OCI-LY7 (cell line): ENCODE results near the gene SBF2. TPM values are rescaled to one million over a fixed set of nuclear protein-coding genes. Genes with fewer than 3 reads are reported as not detected.

ENCODE experiments used
- BruUV-seq: library from RNA; stranded (reverse); fragments of 400-500 nt; replicated peaks from 2 replicates; lab custom pipeline; 2021; lab: Mats Ljungman, UMichigan
- CTCF ChIA-PET: fragments of 300-600 bp; sonication (Branson Sonifier 250); formaldehyde crosslinking; loops from one replicate; lab custom pipeline; 2022; ENCODE audit warnings: antibody characterized with exemption; ENCODE audit not compliant: unreplicated experiment; lab: Charles Lee
- POLR2A ChIA-PET: fragments of 300-600 bp; sonication (Branson Sonifier 250); formaldehyde crosslinking; loops from one replicate; lab custom pipeline; 2022; ENCODE audit warnings: antibody characterized with exemption; lab: Charles Lee
- DNase-seq: peaks from one replicate; pipeline ENCODE4 v3.0.0-alpha.2; 2015; ENCODE audit warnings: low spot score
- H2AFZ ChIP-seq: fragments of 200-600 bp; sonication (generic), shearing (Covaris generic); 2 replicates; pipeline ENCODE4 v1.6.1; 2014; ENCODE audit warnings: mild to moderate bottlenecking, antibody characterized with exemption, low read length, moderate library complexity
- H3K27ac ChIP-seq: fragments of 200-600 bp; sonication (generic); 2 replicates; pipeline ENCODE4 v1.5.1; 2014; ENCODE audit warnings: mixed run types, low read depth, mild to moderate bottlenecking, moderate library complexity, low read length, inconsistent platforms; ENCODE audit not compliant: poor library complexity, severe bottlenecking
- H3K36me3 ChIP-seq: fragments of 200-600 bp; sonication (generic); 2 replicates; pipeline ENCODE4 v1.6.1; 2014; ENCODE audit warnings: mild to moderate bottlenecking, antibody characterized with exemption, low read length, moderate library complexity, mixed read lengths; ENCODE audit not compliant: insufficient read depth
- H3K4me1 ChIP-seq: fragments of 200-600 bp; sonication (generic); 2 replicates; pipeline ENCODE4 v1.5.1; 2014; ENCODE audit warnings: mild to moderate bottlenecking, low read length; ENCODE audit not compliant: insufficient read depth, poor library complexity, severe bottlenecking
- H3K4me2 ChIP-seq: fragments of 200-600 bp; sonication (generic); 2 replicates; pipeline ENCODE4 v1.6.1; 2014; ENCODE audit warnings: mild to moderate bottlenecking, low read length
- H3K4me3 ChIP-seq: fragments of 200-600 bp; sonication (generic); 2 replicates; pipeline ENCODE4 v1.5.1; 2014; ENCODE audit warnings: mild to moderate bottlenecking, low read depth, low read length; ENCODE audit not compliant: poor library complexity, severe bottlenecking
- H3K79me2 ChIP-seq: fragments of 200-600 bp; sonication (generic); 2 replicates; pipeline ENCODE4 v1.6.1; 2016; ENCODE audit warnings: low read depth, mild to moderate bottlenecking, low read length, moderate library complexity, mixed read lengths; ENCODE audit not compliant: insufficient read depth
- H3K9me2 ChIP-seq: fragments of 200-600 bp; sonication (generic); 2 replicates; pipeline ENCODE4 v1.6.1; 2016; ENCODE audit warnings: mild to moderate bottlenecking, low read length, mixed read lengths; ENCODE audit not compliant: insufficient read depth
- H3K9me3 ChIP-seq: fragments of 200-600 bp; sonication (generic); 2 replicates; pipeline ENCODE4 v1.6.1; 2014; ENCODE audit warnings: mild to moderate bottlenecking, mixed run types, low read length, mixed read lengths
- H4K20me1 ChIP-seq: fragments of 200-600 bp; sonication (generic); 2 replicates; pipeline ENCODE4 v1.6.1; 2014; ENCODE audit warnings: mild to moderate bottlenecking, antibody characterized with exemption, low read length, moderate library complexity, mixed read lengths; ENCODE audit not compliant: insufficient read depth
- CTCF ChIP-seq: fragments of 200-600 bp; sonication (generic); conservative IDR thresholded peaks from 2 replicates; pipeline ENCODE4 v1.5.1; 2014; ENCODE audit warnings: mild to moderate bottlenecking, antibody characterized with exemption, low read length, moderate library complexity, mixed read lengths
- EZH2phosphoT487 ChIP-seq: fragments of 200-600 bp; sonication (generic); IDR thresholded peaks from 2 replicates; pipeline ENCODE4 v1.6.1; 2018; ENCODE audit warnings: low read depth, borderline replicate concordance, mild to moderate bottlenecking, mixed run types, antibody characterized with exemption, low read length, moderate library complexity, mixed read lengths
- intact Hi-C: fragments of 100-400 bp; cut with micrococcal nuclease; formaldehyde crosslinking; loops from one replicate; pipeline ENCODE4 v1.10.0; 2022; ENCODE audit not compliant: unreplicated experiment
- total RNA-seq, 2 experiments: library from RNA; depleted of rRNA in 1 of 2; stranded (reverse); fragments of >200 nt in 1 of 2; shearing (Covaris generic) in 1 of 2; gene quantifications; 2 replicates each; pipeline ENCODE4 v1.2.3, GENCODE V29; 2014 to 2022

Gene SBF2
- total RNA-seq, 2 experiments from 2014 or later = 12.9 to 14.3 TPM

DNA sequence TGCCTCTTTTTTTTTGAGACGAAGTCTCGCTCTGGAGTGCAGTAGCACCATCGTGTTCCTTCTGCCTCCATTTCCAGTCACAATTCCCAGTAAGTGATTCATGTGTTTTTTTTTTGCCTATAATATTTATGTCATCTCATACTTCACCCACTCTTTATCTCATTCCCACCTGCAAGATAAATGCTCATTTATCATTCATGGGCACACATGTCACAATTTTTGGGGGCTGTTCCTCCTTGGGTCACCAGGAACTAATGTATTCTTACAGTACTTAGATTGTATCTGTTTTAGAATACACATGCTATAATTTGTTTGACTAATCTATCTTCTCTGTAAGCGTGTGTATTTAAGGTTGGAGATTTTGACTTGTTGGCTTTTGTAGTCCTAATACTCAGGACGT is 407.4 kb downstream of the SBF2 start:
- no peaks in the 10 kb centered on the region for H3K9me3 ChIP-seq
- intact Hi-C loops = no loop called here
- H3K4me3 ChIP-seq = no peak overlapping the region
- TF ChIP-seq EZH2phosphoT487 (no peak), CTCF (no peak)
- H3K27ac ChIP-seq = no peak overlapping the region
- H2AFZ ChIP-seq = no peak overlapping the region
- ChIA-PET POLR2A (no interaction called here), CTCF (no interaction called here)
- H3K4me1 ChIP-seq = no peaks in the 10 kb centered on the region
- no peak overlapping the region for H3K4me2 ChIP-seq
- H4K20me1 ChIP-seq = no peaks in the 10 kb centered on the region
- no peaks in the 10 kb centered on the region for H3K79me2 ChIP-seq
- DNase-seq = no peak
- no peaks in the 10 kb centered on the region for H3K36me3 ChIP-seq
- H3K9me2 ChIP-seq = no peaks in the 10 kb centered on the region
- no TSS peak for BruUV-seq

DNA sequence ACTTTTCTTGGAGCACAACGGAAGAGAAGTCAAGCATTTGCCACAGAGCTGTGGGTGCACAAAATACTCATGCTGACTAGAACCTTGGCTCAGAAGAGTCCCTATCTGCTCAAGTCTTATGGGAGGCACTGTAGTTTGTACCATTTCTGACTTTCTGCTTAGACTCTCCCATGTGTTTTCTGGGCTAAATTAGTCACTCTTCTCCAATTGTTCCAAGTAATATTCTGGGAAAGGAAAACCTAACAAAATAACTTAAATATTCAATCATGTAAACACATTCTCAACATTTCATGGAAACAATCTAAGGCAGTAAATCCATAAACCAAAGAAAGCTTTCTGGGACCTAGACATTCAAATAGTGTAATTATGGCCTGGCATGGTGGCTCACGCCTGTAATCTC is 409.4 kb downstream of the SBF2 start:
- Histone ChIP-seq H3K4me1 (no peaks in the 10 kb centered on the region), H3K27ac (no peak overlapping the region), H3K36me3 (no peaks in the 10 kb centered on the region), H3K9me3 (no peaks in the 10 kb centered on the region), H3K4me2 (no peak overlapping the region), H2AFZ (no peak overlapping the region), H4K20me1 (no peaks in the 10 kb centered on the region), H3K4me3 (no peak overlapping the region), H3K79me2 (no peaks in the 10 kb centered on the region), H3K9me2 (no peaks in the 10 kb centered on the region)
- TF ChIP-seq EZH2phosphoT487 (no peak), CTCF (no peak)
- ChIA-PET CTCF (no interaction called here), POLR2A (interaction anchor here (0.6 to 1.5 kb wide), 4 partner anchors 13 to 986 kb away, joined by 3 to 4 read pairs (median 4); no protein-coding TSS in a partner anchor)
- no peak for DNase-seq
- intact Hi-C loops = no loop called here
- BruUV-seq = no TSS peak

GRCh38 chr11:9880657-9881056 is 413.4 kb downstream of the SBF2 start:
- ChIA-PET POLR2A (interaction anchor here (0.7 kb wide), 1 partner anchor 333 kb away, joined by 3 read pairs; no protein-coding TSS in a partner anchor), CTCF (no interaction called here)
- Histone ChIP-seq H3K4me1 (no peaks in the 10 kb centered on the region), H3K79me2 (no peaks in the 10 kb centered on the region), H3K4me2 (no peak overlapping the region), H4K20me1 (no peaks in the 10 kb centered on the region), H3K36me3 (no peaks in the 10 kb centered on the region), H3K9me3 (no peaks in the 10 kb centered on the region), H3K27ac (no peak overlapping the region), H3K4me3 (no peak overlapping the region), H3K9me2 (no peaks in the 10 kb centered on the region), H2AFZ (no peak overlapping the region)
- TF ChIP-seq EZH2phosphoT487 = no peak
- no peak for TF ChIP-seq CTCF
- intact Hi-C loops = no loop called here
- no TSS peak for BruUV-seq
- no peak for DNase-seq
